ENCODE data around the gene EIF3K. TPM values are rescaled to one million over a fixed set of nuclear protein-coding genes. Genes with fewer than 3 reads are reported as not detected.

Gene EIF3K
- total and polyA plus RNA-seq, 10 of the 15 experiments (the other 5 are each of a cell fraction or from before 2014, with no cell fraction given) = 330 to 927 (median 436) TPM

GRCh38 chr19:38583219-38583984 lies 35.6 kb upstream of the EIF3K start (continued):
- no peak for TF ChIP-seq SMARCA5 (IDR thresholded peaks at IDR 0.05)
- TF ChIP-seq BACH1 (IDR thresholded peaks at IDR 0.05; ENCODE audit: borderline replicate concordance) = no peak
- TF ChIP-seq MTA3 (IDR thresholded peaks at IDR 0.05; ENCODE audit: borderline replicate concordance, low read length) = no peak; the same call in 1 of the 2 replicates
- no peak for TF ChIP-seq HSF1 (IDR thresholded peaks at IDR 0.05; ENCODE audit: low read depth, low read length)
- TF ChIP-seq CHD2 (IDR thresholded peaks at IDR 0.05; ENCODE audit: borderline replicate concordance, low read depth, low read length) = peak; percentile 29; the same call in 1 of the 2 replicates
- TF ChIP-seq CHD1 (IDR thresholded peaks at IDR 0.05; ENCODE audit: low read depth, low read length) = no peak
- TF ChIP-seq ZBTB4 (CRISPR knock-in tag; IDR thresholded peaks at IDR 0.05) = no peak
- no peak for TF ChIP-seq CBX3 (IDR thresholded peaks at IDR 0.05; ENCODE audit: borderline replicate concordance, low read depth)
- no peak; the same call in 1 of the 2 replicates for TF ChIP-seq ATF2 (IDR thresholded peaks at IDR 0.05; ENCODE audit: low read length)
- TF ChIP-seq NR2F1 (conservative IDR thresholded peaks at IDR 0.05) = peak; percentile 33; the same call in 1 of the 2 replicates
- no peak for TF ChIP-seq RFX5 (IDR thresholded peaks at IDR 0.05; ENCODE audit: low read depth, low read length)
- TF ChIP-seq ZNF24 (IDR thresholded peaks at IDR 0.05) = no peak
- TF ChIP-seq RAD51 (IDR thresholded peaks at IDR 0.05) = no peak
- TF ChIP-seq LARP7 (IDR thresholded peaks at IDR 0.05) = 0 out of 2 replicates have a peak, but pooled peaks have one; percentile 46
- TF ChIP-seq PAX5 (IDR thresholded peaks at IDR 0.05; ENCODE audit: borderline replicate concordance, low read depth, low read length) = peak; percentile 73; the same call in 1 of the 2 replicates
- TF ChIP-seq MEF2B (IDR thresholded peaks at IDR 0.05; ENCODE audit: partially characterized antibody, poor library complexity, severe bottlenecking) = peak; percentile 80
- TF ChIP-seq NFXL1 (IDR thresholded peaks at IDR 0.05; ENCODE audit: borderline replicate concordance) = no peak
- no peak for TF ChIP-seq CBX5 (IDR thresholded peaks at IDR 0.05; ENCODE audit: low read depth)
- peak; percentile 94 for TF ChIP-seq NBN (IDR thresholded peaks at IDR 0.05)
- TF ChIP-seq IRF3 (IDR thresholded peaks at IDR 0.05) = no peak
- TF ChIP-seq ZZZ3 (IDR thresholded peaks at IDR 0.05; ENCODE audit: control insufficient read depth, insufficient read length, low read depth) = no peak
- peak; percentile 45 for TF ChIP-seq SKIL (IDR thresholded peaks at IDR 0.05; ENCODE audit: low read depth, poor library complexity, severe bottlenecking)

All from GM12878 (cell line).